ENCODE measurements around the gene RBM19.
"Not testable (repeated sequence)": the region's sequence is repeated elsewhere in the genome, so short reads cannot be mapped to it uniquely, and the experiment has no call there.

RBM19 gene

DNA sequence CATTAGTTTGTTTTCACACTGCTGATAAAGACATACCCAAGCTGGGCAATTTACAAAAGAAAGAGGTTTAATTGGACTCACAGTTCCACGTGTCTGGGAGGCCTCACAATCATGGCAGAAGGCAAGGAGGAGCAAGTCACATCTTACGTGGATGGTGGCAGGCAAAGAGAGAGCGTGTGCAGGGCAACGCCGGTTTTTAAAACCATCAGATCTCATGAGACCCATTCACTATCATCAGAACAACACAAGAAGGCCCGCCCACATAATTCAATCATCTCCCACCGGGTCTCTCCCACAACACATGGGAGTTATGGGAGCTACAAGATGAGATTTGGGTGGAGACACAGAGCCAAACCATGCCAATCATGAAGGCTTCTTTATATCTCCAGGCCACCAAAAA is 34.1 kb upstream of the RBM19 start:
- not testable (repeated sequence) for H3K9ac ChIP-seq (ENCODE audit: low read length); H3K27me3 ChIP-seq (ENCODE audit: control insufficient read depth, insufficient read depth, low read length); H3K9me3 ChIP-seq (ENCODE audit: control insufficient read depth, low read depth, low read length); H3K4me3 ChIP-seq (ENCODE audit: low read length); H3K36me3 ChIP-seq (ENCODE audit: control insufficient read depth, low read depth, low read length); H3K4me1 ChIP-seq (ENCODE audit: control insufficient read depth, low read depth, low read length); H3K27ac ChIP-seq (ENCODE audit: low read length)

DNA sequence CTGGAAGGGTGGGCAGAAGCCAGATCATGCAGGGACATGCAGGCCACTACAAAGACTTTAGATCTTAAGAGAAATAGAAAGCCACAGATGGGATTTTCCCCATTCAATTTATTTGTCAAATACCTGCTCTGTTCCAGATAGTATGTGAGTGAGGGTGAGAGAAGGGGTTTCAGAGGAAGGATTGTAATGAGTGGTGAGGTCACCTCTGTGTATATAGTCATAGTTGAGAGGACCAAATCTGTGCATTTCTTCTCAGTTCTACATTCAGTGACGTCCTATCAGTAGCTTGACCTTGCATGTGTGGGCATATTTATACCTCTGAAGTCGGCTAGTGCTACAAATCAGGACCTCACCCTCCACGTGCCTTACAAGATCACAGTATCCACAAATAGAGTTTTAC is 31.2 kb upstream of the RBM19 start:
- Histone ChIP-seq H3K4me3 (ENCODE audit: low read length) (no peak overlapping the region), H3K4me1 (ENCODE audit: control insufficient read depth, low read depth, low read length) (no peaks in the 10 kb centered on the region), H3K36me3 (ENCODE audit: control insufficient read depth, low read depth, low read length) (no peaks in the 10 kb centered on the region), H3K27ac (ENCODE audit: low read length) (no peak overlapping the region), H3K9me3 (ENCODE audit: control insufficient read depth, low read depth, low read length) (no peaks in the 10 kb centered on the region), H3K27me3 (ENCODE audit: control insufficient read depth, insufficient read depth, low read length) (no peaks in the 10 kb centered on the region), H3K9ac (ENCODE audit: low read length) (no peak overlapping the region)

DNA sequence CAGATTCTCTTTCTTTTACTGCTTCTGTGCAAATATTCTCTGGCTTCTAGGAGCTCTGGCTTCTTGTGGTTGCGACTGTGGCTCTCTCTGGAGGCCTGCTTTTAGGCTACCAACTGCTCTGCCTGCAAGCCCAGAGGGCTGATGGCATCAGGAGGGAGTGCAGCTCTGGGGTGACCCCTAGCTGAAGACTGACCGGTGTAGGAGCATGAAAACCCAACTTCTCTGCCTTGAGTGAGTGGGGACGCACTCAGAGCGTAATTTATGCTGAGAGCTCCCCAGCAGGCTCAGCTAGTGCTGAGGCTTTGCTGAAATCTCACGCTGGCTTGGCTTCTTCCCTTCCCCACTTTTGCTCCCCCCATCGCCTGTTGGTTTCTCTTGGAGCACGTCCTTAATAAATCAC is 29.9 kb upstream of the RBM19 start:
- Histone ChIP-seq H3K4me3 (ENCODE audit: low read length) (no peak overlapping the region), H3K36me3 (ENCODE audit: control insufficient read depth, low read depth, low read length) (no peaks in the 10 kb centered on the region), H3K27me3 (ENCODE audit: control insufficient read depth, insufficient read depth, low read length) (no peaks in the 10 kb centered on the region), H3K9ac (ENCODE audit: low read length) (no peak overlapping the region), H3K27ac (ENCODE audit: low read length) (no peak overlapping the region), H3K9me3 (ENCODE audit: control insufficient read depth, low read depth, low read length) (no peaks in the 10 kb centered on the region), H3K4me1 (ENCODE audit: control insufficient read depth, low read depth, low read length) (no peaks in the 10 kb centered on the region)

DNA sequence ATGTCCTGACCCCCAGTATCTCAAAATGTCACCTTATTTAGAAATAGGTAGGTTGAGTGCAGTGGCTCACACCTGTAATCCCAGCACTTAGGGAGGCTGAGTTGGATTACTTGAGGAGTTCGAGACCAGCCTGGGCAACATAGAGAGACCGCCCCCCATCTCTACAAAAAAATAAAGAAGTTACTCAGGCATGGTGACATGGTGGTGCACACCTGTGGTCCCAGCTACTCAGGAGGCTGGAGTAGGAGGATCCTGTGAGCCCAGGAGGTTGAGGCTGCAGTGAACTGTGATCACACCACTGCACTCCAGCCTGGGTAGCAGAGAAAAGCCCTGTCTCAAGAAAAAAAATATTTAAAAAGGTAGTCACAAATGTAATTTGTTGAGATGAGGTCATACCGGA is 27.9 kb upstream of the RBM19 start:
- Histone ChIP-seq H3K27ac (ENCODE audit: low read length) (no peak overlapping the region), H3K27me3 (ENCODE audit: control insufficient read depth, insufficient read depth, low read length) (peaks cover 1% of the 10 kb centered on the region), H3K9me3 (ENCODE audit: control insufficient read depth, low read depth, low read length) (no peaks in the 10 kb centered on the region), H3K4me3 (ENCODE audit: low read length) (no peak overlapping the region), H3K36me3 (ENCODE audit: control insufficient read depth, low read depth, low read length) (no peaks in the 10 kb centered on the region), H3K9ac (ENCODE audit: low read length) (no peak overlapping the region), H3K4me1 (ENCODE audit: control insufficient read depth, low read depth, low read length) (no peaks in the 10 kb centered on the region)

DNA sequence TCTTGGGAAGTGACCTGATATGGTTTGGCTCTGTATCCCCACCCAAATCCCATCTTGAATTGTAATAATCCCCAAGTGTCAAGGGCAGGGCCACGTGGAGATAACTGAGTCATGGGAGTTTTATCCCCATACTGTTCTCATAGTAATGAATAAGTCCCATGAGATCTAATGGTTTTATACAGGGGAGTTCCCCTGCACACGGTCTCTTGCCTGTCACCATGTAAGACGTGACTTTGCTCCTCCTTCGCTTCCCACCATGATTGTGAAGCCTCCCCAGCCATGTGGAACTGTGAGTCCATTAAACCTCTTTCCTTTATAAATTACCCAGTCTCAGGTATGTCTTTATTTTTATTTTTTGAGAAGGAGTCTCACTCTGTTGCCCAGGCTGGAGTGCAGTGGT is 26.6 kb upstream of the RBM19 start:
- H3K9ac ChIP-seq (ENCODE audit: low read length); H3K4me1 ChIP-seq (ENCODE audit: control insufficient read depth, low read depth, low read length); H3K4me3 ChIP-seq (ENCODE audit: low read length); H3K9me3 ChIP-seq (ENCODE audit: control insufficient read depth, low read depth, low read length); H3K27me3 ChIP-seq (ENCODE audit: control insufficient read depth, insufficient read depth, low read length); H3K27ac ChIP-seq (ENCODE audit: low read length); H3K36me3 ChIP-seq (ENCODE audit: control insufficient read depth, low read depth, low read length): not testable (repeated sequence)

DNA sequence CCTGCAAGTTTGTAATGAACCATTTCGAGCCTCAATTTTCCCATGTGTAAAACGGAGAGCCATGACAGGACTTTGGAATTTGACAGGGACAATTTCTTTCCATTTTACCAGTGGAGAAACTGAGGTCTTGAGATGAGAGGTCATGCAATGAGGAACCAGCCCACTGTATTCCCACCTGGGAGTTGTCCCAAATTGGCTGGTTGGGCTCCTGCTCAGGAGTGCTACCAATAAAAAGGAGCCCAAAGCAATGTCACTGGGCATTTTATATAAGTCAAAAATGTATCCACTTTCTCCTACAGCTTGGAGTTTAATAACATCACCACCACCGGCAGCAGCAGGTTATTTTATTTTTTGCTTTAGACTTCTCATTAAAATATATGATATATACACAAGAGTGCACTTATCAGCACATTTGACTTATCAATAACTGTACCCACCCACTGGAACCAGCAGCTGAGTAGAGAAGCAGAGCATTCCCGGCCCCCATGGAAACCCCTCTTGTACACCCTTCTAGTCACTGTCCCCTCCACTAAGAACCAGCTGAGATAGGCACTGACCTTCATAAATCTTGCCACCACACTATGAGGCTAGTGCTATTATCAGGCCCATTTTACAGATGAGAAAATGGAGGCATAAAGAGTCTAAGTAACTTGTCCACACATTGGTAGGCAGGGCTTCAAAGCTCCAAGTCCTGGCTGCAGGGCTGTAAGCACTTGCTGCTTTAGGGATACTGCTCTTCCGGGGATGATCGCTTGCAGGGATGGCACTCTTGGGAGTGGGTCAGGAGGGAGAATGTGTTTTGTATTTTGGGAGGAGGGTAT is 25.3 kb upstream of the RBM19 start:
- Histone ChIP-seq H3K4me1 (ENCODE audit: control insufficient read depth, low read depth, low read length) (no peaks in the 10 kb centered on the region), H3K9ac (ENCODE audit: low read length) (no peak overlapping the region), H3K27ac (ENCODE audit: low read length) (no peak overlapping the region), H3K36me3 (ENCODE audit: control insufficient read depth, low read depth, low read length) (no peaks in the 10 kb centered on the region), H3K4me3 (ENCODE audit: low read length) (no peak overlapping the region), H3K9me3 (ENCODE audit: control insufficient read depth, low read depth, low read length) (no peaks in the 10 kb centered on the region), H3K27me3 (ENCODE audit: control insufficient read depth, insufficient read depth, low read length) (peaks cover 4% of the 10 kb centered on the region)

DNA sequence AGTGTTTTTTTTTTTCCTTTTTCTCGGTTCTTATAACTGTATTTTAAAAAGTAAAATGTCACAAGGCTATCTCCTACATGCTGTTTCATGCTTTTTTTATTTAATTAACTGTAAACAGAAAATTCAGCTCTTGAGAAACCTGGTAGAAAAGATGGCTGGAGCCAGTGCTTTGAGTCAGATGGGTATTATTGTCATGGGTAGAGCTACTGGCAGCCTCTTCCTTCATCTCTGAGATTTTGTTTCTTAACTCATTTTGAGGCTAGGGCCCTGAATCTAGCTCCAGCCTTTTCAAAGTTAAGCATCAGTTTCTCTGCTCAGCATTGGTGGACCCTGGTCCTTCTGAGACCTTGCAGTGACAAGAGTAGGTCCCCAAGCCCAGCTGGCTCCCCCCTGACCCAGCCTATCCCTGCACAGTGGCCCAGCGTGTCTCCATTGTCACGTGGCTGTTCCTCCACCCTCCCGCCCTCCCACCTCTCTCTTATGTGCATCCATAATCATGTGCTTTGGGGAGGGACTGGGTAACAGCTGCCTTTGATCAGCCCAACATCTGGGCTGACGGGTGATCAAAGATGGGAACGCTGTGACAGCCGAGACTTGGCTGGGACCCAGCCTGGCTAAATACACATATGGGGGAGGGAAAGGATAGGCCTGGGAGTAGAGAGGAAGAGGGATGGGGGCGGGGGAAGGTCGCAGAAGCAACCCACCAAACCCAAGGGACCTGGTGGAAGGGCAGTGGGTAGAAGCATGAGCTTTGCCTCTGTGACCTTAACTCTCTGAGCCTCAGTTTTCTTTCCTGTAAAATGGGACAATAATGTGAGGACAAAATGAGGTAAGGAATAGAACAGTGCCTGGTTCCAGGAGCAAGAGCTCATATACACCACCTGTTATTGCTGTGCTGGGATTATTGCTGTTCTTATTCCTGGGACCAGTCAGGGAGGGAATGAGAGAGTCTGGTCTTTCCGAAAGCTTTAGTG is 24.4 kb upstream of the RBM19 start:
- Histone ChIP-seq H3K36me3 (ENCODE audit: control insufficient read depth, low read depth, low read length) (no peaks in the 10 kb centered on the region), H3K27ac (ENCODE audit: low read length) (no peak overlapping the region), H3K27me3 (ENCODE audit: control insufficient read depth, insufficient read depth, low read length) (peaks cover 4% of the 10 kb centered on the region), H3K4me1 (ENCODE audit: control insufficient read depth, low read depth, low read length) (no peaks in the 10 kb centered on the region), H3K9me3 (ENCODE audit: control insufficient read depth, low read depth, low read length) (no peaks in the 10 kb centered on the region), H3K4me3 (ENCODE audit: low read length) (no peak overlapping the region), H3K9ac (ENCODE audit: low read length) (no peak overlapping the region)

DNA sequence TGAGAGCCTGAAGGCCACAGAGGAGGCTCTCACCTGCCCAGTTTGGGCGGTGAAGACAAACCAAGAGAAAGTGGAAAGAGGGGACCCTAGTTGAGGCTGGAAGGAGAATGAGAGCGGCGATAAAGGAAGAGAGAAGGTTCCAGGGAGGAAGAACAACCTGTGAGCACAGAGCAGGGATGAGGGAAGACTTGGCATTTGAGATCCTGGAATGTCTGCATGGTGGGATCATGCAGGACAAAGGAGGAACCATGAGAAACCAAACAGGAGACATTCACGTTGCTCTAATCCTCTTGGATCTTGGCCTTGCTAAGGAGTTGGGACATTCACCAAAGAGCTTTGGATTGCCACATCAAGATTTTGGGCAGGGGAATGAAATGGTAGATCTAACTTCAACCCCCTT is 22.9 kb upstream of the RBM19 start:
- Histone ChIP-seq H3K36me3 (ENCODE audit: control insufficient read depth, low read depth, low read length) (no peaks in the 10 kb centered on the region), H3K4me1 (ENCODE audit: control insufficient read depth, low read depth, low read length) (no peaks in the 10 kb centered on the region), H3K9me3 (ENCODE audit: control insufficient read depth, low read depth, low read length) (no peaks in the 10 kb centered on the region), H3K27me3 (ENCODE audit: control insufficient read depth, insufficient read depth, low read length) (peaks cover 4% of the 10 kb centered on the region), H3K4me3 (ENCODE audit: low read length) (no peak overlapping the region), H3K27ac (ENCODE audit: low read length) (no peak overlapping the region), H3K9ac (ENCODE audit: low read length) (no peak overlapping the region)

DNA sequence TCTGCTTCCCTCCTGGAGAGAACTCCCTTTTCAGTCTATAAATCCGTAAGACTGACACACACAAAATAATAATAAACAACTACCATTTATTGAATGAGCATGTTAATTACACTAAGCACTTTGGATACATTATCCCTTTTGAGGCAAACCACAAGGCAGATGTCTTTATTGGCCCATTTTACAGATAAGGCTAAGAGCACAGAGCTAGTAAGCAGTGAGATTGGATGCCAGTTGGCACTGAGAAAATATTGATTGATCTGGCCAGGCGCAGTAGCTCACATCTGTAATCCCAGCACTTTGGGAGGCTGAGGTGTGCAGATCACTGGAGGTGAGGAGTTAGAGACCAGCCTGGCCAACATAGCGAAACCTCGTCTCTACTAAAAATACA is 21.9 kb upstream of the RBM19 start:
- Histone ChIP-seq H3K9ac (ENCODE audit: low read length) (no peak overlapping the region), H3K9me3 (ENCODE audit: control insufficient read depth, low read depth, low read length) (no peaks in the 10 kb centered on the region), H3K27me3 (ENCODE audit: control insufficient read depth, insufficient read depth, low read length) (peaks cover 4% of the 10 kb centered on the region), H3K4me1 (ENCODE audit: control insufficient read depth, low read depth, low read length) (no peaks in the 10 kb centered on the region), H3K4me3 (ENCODE audit: low read length) (no peak overlapping the region), H3K27ac (ENCODE audit: low read length) (no peak overlapping the region), H3K36me3 (ENCODE audit: control insufficient read depth, low read depth, low read length) (no peaks in the 10 kb centered on the region)

DNA sequence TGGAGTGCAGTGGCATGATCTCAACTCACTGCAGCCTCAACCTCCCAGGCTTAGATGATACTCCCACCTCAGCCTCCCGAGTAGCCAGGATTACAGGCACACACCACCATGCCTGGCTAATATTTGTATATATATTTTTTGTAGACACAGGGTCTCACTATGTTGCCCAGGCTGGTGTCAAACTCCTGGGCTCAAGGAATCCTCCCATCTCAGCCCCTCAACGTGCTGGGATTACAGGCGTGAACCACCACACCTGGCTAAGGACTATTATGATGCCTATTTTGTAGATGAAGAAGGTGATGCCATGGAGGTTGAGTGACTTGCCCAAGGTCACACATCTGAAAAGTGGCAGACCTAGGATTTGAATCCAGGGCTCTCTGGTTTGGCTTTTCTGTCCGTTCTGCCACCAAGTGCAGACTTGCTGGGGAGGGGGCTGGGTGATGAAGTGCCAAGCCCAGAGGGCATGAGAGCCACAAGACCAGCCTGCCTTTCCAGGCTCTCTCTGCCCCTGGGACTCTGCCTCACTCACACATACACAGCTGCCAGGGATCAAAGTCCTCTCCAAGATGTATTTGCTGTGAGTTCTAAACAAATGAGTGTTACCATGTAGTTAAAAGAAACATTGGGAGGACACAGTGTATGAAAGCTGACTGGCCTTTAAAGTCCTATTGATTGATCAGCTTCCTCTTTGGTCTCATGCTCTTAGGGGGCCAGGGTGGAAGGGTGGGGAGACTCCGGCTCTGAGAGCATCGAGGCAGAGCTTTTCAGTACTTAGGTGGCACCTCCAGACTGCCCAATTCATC is 21.3 kb upstream of the RBM19 start:
- no peaks in the 10 kb centered on the region for H3K36me3 ChIP-seq (ENCODE audit: control insufficient read depth, low read depth, low read length)
- no peaks in the 10 kb centered on the region for H3K9me3 ChIP-seq (ENCODE audit: control insufficient read depth, low read depth, low read length)
- H3K4me1 ChIP-seq (ENCODE audit: control insufficient read depth, low read depth, low read length): no peaks in the 10 kb centered on the region
- peaks cover 4% of the 10 kb centered on the region for H3K27me3 ChIP-seq (ENCODE audit: control insufficient read depth, insufficient read depth, low read length)
- H3K9ac ChIP-seq (ENCODE audit: low read length): no peak overlapping the region
- H3K4me3 ChIP-seq (ENCODE audit: low read length): no peak overlapping the region
- no peak overlapping the region for H3K27ac ChIP-seq (ENCODE audit: low read length)

DNA sequence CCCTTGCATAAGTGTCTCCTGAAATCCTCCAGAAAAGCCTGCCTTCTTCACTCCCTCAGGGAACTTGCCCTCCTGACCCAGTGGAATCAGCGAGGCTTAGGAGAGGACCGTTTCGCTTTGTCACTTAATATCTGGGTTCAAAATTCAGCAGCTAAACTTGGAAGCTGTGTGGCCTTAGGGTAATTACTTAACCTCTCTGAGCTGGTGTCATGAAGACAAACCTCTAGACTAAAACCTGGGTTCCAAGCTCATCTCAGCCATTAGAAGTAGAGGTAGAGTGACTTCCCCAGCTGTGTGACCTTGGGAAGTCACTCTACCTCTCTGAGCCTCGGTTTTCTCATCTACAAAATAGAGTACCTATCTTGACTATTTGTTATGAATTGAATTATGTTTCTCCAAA is 18.3 kb upstream of the RBM19 start:
- Histone ChIP-seq H3K27me3 (ENCODE audit: control insufficient read depth, insufficient read depth, low read length) (peaks cover 4% of the 10 kb centered on the region), H3K4me1 (ENCODE audit: control insufficient read depth, low read depth, low read length) (no peaks in the 10 kb centered on the region)

More for the DNA sequence above, 18.3 kb upstream of the RBM19 start:
- no peaks in the 10 kb centered on the region for H3K36me3 ChIP-seq (ENCODE audit: control insufficient read depth, low read depth, low read length)
- H3K4me3 ChIP-seq (ENCODE audit: low read length): no peak overlapping the region
- H3K27ac ChIP-seq (ENCODE audit: low read length): no peak overlapping the region
- no peak overlapping the region for H3K9ac ChIP-seq (ENCODE audit: low read length)
- H3K9me3 ChIP-seq (ENCODE audit: control insufficient read depth, low read depth, low read length): no peaks in the 10 kb centered on the region
